SKM-1 treated with dmso at 0.1 percent for 144 hours (cell line): Measurements from ENCODE around the gene TNMD.

Experiments
- DNase-seq: peaks from one replicate; lab custom pipeline; 2025; ENCODE audit not compliant: unreplicated experiment; lab: John Stamatoyannopoulos, UW

The TNMD gene

GRCh38 chrX:100643956-100644860, 59.5 kb downstream of the TNMD start, which contains the start of gene SRPX2:
SRPX2 (plus strand) TSS chrX:100644199; CDS start chrX:100646323, 2,124 bp downstream.
- DNase-seq, result peak; percentile 2

GRCh38 chrX:100645106-100645505, 60.4 kb downstream of the TNMD start:
- DNase-seq, result no peak

GRCh38 chrX:100647095-100647494, 62.4 kb downstream of the TNMD start:
- DNase-seq, result no peak

GRCh38 chrX:100647739-100648138, 63.0 kb downstream of the TNMD start:
- no peak for DNase-seq

- no peak for DNase-seq
Observed at GRCh38 chrX:100648458-100649417, 64.0 kb downstream of the TNMD start.
